Raji (cell line): ENCODE results near the gene POP4.
A peak's percentile ranks its signal among the peaks of the same experiment; 100 is the strongest.

ENCODE experiments used
- POLR2A ChIP-seq: IDR thresholded peaks from 2 replicates; pipeline ENCODE4 v1.6.1; 2011; ENCODE audit warnings: low read depth, low read length, control low read depth; ENCODE audit not compliant: insufficient read depth

The POP4 gene

DNA sequence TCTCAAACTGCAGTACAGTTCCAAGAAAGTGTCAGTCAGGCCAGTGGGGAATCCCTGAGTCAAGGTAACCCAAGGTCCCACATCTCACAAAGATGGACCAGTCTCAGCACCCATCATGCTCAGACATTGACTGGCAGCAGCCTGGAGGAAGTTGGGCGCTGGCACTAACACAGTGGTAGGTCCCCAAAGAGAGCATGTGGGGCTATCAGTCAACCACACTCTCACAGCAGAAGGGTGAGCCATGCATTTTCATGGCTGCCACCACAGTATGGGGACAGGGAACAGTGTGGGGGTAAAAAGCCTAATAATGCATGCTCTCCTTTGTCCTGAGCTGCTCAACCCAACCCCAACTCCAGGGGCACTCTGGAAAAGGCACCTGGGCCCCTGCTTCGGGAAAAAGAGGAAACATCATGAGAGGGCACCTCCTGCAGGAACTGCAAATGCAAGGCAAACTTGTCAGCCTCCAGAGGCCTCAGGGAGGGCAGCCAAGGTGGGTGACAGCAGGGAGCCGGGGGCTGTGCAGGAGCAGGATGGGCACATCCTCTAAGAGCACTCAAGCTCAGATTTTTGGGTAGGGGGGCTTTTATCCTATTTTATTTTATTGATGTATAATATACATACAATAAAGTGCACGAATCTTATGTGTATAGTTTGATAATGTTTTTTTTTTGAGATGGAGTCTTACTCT is 49.7 kb downstream of the POP4 start:
- TF ChIP-seq POLR2A = no peak

DNA sequence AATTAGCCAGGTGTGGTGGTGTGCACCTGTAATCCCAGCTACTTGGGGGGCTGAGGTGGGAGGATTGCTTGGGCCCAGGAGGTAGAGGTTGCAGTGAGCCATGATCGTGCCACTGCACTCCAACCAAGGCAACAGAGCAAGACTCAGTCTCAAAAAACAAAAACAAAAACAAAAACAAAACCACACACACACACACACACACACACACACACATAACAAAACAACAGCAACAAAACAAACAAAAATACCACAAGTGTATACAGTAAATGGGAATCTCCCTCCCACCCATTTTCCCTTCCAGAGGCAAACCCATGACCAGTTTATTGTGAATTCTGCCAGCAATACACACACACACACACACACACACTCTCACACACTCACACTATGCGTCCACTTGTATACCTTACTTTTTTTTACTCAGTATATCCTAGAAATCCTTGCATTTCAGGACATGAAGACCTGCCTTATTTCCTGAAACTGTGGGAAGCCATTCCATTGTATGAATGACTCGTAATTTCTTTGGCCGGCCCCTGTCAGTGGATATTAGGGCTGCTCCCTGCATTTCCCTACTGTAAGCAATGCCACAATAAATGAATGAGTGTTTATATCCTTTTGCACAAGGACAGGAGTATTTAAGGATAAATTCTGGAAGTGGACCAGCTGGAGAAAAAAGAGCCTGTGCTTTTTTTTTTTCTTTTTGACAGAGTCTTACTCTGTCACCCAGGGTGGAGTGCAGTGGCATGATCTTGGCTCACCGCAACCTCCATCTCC is 52.3 kb downstream of the POP4 start:
- TF ChIP-seq POLR2A = no peak

DNA sequence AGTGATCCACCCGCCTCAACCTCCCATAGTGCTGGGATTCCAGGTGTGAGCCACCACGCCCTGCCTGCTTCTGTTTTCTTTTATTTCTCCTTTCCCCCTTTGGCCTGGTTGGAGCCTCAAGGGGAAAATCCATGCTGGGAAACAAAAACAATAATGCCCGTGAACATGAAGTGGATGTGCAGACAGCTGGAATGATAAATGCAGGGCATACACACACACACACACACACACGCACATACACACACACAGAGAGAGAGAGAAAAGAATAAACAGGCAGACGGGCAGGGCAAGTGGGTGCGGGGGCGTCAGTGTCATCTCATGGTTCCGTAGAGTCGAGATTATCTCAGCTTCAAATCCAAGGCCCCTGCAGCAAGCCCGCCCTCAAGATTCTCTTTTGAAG is 54.8 kb downstream of the POP4 start:
- TF ChIP-seq POLR2A = no peak

DNA sequence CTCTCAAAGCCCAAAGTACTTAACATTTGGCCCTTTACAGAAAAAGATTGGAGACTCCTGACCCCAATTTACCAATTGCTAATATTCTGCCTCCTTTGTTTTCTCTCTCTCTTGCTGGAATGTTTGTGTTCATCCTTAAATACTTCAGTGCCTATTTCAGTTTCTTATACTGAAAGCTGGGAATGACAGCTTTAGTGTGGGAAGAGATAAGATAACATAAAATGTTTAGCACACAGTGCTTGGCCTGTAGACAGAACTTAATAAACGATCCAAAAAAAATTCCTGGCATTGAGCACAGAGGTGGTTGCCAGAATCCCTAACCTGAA is 56.2 kb downstream of the POP4 start:
- no peak for TF ChIP-seq POLR2A

DNA sequence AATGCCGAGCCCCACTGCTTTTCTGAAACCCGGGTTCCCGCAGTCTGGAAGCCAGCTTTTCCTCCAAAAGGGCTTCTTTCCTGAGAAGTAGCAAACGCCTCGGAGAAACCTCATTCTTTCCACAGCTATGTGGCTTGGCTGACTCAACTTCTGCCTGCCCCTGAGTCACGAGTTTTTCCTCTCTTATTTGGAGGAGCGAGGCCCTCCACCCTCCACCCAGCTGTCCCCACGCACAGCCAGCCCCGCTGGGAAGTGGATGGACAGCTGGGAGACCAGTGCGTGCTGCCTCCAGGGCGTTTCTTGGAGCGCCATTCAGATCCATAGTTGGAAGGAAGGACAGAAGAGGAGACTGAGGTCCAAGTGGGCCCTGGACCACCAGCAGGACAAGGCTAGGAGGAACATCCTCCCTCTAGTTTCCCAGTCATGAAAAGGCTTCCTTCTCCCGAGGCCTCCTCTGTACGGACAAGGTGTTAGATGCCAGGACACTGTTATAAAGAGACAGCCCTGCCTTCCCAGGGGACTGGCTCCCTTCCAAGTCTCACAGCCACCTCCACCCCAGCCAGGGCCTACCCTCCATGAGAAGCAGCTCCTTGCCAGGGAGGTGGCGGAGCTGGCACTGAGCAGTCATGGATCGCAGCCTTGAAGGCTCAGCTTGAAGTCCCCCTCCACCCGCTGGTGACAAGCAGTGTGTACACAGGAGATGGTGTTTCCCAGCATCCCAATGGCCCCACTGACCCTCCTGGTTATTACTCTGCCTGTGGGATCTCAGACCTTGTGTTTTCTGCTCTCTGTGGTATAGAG is 56.7 kb downstream of the POP4 start:
- no peak for TF ChIP-seq POLR2A

DNA sequence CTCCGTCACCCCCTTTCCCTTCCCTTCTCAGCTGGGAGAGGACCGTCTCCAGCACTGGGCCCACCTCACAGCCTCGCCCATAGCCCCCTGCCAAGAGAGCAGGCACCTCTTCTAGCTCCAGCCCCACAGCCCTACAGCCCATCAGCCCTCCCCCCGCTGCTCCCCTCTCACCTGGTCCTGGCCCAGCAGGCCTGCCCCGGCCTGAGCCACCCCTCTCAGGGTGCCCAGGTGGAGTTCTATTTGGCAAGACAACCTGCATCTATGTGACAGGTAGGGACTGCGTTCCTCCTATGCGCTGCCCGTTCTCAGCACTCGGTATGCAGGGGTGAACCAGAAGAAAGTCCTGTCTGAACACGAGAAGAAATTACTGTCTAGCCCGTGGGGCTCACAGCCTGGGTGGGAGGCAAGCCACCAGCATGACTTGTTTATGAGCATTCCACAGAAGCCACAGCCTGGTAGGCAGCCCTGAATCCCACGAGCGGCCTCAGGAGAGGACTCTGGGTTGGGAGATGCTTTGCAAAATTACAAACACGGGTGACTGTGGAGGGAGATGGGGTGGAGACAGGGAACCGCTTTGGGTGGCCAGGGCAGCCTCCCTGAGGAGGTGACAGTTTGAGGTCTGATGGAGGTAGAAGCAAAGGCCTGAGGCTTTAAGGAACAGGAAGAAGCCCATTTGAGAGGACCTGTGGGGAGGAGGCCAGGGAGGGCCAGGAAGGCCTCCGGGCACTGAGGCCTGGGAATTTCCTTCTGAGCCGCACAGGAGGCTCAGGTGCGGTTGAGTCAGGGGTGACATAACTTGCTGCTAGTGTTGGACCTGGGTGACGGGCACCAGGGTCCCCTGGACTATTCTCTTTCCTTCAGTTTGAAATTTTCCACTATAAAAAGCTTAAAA is 58.0 kb downstream of the POP4 start:
- TF ChIP-seq POLR2A = no peak

DNA sequence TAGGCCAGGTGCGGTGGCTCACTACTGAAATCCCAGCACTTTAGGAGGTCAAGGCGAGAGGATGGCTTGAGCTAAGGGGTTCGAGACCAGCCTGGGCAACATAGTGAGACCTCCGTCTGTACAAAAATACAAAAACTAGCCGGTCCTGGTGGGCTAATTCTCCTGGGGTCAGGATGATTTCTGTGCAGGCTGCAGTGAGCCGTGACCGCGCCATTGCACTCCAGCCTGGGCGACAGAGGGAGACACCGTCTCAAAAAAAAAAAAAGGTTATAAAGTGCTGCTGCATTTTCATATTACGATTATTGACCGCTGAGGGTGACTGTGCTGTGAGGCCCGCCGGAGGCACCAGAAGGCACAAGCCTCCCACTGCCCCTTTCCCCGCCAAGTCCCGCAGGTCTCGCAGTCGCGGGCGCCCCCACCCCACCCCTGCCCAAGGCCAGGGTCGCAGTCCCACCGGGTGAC is 58.7 kb downstream of the POP4 start:
- TF ChIP-seq POLR2A = no peak

DNA sequence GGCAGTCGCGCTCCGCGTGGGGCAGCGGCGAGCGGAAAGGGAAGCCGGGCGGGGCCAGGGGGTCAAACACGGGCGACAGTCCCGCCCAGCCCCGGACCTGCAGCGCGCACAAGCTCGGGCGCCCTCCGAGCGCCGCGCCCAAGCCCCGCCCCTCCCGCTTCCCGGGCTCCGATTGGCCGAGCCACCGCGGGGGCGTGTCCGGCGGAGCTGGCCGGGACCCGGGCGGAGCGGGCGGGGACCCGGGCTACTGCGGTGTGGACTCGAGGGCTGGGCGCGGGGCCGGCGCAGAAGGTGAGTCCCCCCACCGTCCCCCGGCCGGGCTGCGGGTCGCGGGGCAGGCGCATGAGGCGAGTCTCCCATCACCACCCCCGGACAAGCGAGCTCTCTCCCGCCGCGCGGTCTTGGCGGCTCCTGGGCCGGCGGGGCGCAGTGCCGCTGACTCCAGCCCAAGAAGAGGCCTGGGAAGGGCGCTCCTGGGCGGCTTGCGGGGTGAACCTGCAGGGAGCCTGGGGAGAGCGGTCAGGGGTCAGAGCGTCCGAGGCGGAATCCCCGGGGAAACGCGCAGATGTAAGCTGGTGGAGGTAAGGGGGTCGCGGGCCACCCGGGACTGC is 59.2 kb downstream of the POP4 start, which contains the start of gene PLEKHF1:
Gene PLEKHF1, plus strand, starts transcription at position 247 of the 611 bp plus-strand sequence. CDS start 8,379 bp downstream, outside the sequence.
- TF ChIP-seq POLR2A = peak; percentile 16; the same call in 1 of the 2 replicates

DNA sequence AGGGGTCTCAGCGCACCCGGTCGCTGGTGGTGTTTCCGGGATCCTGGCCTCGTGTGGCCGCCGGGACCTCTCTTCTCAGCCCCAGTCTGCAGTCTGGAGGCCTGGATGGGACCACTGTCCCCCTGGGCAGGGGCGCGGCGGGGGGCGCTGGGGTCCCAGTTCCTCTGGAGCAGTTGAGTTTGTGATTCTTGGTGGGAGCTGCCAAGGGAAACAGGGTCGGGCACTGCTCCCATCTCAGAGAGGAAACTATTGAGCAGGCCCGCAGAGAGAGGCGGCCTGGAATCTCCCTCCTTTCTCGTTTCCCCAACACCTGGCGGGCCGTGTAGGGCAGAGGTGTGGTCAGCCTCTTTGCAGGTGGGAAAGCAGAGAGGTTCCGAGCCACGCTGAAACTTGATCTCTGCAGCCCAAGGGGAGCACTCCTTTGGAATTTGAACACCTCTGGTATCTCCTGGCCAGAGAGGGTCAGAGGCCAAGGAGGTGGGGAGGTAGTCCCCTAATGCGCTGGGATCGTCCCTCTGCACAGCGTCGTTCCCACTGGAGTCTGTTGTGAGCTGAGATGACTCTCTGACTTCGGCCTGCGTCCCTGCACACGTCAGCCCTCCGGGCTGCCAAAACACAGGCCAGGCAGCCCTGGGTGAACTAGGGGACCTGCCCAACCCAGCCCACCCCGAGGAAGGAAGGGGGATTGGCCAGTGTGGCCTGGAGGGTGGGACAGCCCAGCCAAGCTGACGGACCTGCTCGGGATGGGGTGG is 59.9 kb downstream of the POP4 start:
- no peak for TF ChIP-seq POLR2A
